NCI-H2227 treated with DMSO at 0.1 percent for 48 hours (cell line): ENCODE measurements around the gene CYLD.

ENCODE experiments used
- DNase-seq: peaks from one replicate; lab custom pipeline; 2025; lab: John Stamatoyannopoulos, UW

Gene CYLD

DNA sequence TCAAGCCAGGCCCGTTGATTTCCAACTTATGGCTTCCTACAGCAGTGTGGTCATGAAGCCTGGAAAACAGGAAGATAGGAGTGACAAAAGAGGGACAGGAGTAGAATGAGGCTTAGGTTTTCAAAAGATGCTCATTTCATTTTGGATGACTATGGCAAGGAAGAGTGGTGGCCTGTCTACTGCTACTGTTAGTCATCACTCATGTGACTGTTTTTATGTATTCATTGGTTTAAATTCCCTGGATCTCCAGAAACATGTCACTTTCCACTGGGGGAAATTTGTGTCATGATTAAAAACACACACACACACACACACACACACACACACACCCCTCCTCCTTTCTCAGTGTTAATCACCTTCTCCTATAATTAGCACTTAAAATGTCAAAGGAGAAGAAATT lies 1.1 kb upstream of the CYLD start:
- DNase-seq, result no peak

DNA sequence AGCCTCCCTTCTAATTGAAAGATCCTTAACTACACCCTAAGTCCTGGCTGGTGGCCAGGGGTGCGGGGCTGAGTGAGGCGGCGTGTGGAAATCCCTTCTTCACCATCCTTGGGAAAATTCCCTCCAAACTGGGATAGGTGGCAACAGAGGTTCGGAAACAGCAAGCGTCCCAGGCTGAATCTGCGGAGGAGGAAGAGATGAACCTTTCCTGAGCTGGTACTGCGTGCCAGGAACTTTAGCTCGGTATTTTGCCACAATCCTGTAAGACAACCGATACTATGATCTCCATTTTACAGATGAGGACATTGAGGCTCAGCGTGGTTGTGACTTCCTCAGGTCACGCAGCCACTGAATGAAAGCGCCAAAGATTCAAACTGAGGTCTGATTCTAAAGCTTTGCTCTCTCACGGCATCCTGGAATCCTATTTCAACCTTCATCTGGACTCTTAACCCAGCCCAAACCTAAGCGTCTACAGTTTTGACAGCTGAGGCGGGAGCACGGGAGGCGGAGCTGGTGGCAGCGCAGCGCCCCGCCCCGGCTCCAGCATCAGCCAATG lies 583 bp upstream of the CYLD start:
- DNase-seq, result no peak

GRCh38 chr16:50742576-50743200 lies 802 bp downstream of the CYLD start:
- no peak for DNase-seq

- no peak for DNase-seq
Measured at GRCh38 chr16:50743581-50744225, 1.8 kb downstream of the CYLD start.

- no peak for DNase-seq
Measured at GRCh38 chr16:50744881-50745280, 3.0 kb downstream of the CYLD start.

GRCh38 chr16:50745940-50746339 lies 4.1 kb downstream of the CYLD start:
- DNase-seq, result no peak

DNA sequence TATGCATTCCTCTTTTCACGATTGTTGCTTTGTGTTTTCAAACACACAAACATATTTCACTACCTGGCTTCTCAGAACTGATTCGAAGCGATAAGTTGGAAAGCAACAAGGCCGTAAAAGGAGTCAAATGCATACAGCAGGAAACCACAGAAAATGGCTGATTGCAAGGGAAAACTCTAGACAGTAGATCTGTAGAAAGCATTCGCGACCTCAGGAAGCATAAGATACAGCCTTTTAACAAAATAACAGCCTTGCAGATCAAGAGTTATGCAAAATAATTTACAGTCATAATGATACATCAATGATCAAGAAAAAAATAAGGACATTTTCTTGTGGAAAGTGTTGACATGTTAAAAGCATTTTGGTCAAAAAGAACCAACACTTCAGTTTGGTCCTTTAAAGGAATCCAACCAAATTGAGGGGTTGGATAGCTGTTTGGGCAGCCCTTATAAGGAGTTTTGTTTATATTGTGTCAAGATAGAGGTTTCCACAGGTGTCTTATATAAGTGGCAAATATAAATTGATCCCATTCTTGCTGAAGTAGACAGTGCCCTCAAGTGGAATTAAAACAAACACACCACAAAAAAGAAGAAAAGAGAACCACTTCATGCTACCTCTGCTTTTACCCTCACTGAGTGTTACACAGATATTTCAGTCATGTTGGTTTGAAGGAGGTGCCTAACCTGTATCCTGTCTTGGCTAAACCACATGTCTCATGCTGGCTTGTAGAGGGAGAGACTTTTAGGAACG lies 5.5 kb downstream of the CYLD start:
- DNase-seq, result peak; percentile 60

DNA sequence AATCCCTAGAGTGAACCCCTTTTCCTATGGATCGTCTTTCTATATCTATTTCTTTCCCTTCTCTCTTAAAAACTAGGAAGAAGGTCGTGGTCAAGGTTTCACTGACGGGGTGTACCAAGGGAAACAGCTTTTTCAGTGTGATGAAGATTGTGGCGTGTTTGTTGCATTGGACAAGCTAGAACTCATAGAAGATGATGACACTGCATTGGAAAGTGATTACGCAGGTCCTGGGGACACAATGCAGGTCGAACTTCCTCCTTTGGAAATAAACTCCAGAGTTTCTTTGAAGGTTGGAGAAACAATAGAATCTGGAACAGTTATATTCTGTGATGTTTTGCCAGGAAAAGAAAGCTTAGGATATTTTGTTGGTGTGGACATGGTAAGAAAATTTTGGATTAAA lies 9.6 kb downstream of the CYLD start:
- DNase-seq, result no peak

DNA sequence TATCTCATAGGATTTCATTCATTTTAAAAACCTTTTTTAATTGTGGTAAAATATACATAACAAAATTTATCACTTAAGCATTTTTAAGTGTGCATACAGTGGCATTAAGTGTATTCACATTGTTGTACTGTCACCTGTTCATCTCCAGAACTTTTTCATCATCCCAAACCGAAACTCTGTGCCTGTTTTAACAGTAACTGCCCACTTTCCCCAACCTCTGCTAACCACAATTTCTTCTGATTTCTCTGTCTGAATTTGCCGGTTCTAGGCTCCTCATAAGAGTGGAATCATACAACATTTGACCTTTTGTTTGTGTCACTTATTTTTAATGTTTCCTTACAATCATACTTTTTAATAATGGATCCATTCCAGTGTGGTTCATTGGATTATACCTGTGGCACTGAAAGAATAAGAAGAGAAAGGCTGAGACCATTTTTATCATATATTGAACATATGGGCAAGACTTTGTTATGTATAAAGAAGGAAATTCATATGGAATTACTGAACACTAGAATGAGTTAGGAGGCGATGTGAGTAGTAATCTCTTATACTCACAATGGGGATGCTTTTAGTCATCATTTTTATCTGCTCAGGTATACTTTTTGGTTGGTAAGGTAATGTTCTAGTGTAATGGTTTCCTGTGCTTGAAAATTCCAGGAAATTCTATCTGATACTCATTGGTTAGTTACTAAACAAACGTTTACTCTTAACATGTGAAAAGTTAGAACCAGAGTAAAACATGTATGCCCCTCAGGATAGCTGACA lies 10.8 kb downstream of the CYLD start:
- DNase-seq, result no peak

DNA sequence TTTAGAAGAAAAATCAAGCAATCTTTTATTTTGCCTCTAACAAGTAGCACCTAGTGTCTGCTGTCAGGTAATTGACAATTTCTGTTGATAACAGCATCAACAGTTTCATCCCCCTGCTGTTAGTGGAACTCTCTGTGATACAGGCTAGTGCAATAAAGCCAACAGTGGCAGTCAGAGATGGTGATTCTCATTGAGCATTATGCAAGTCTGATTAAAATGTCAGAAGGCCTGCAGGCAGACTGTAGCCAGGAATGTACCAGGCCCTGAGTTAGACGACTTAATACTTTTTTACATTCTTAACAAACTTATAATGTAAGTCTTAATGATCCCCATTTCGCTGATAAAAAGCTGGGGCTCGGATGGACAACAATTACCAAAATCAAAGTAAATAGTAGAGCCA lies 14.6 kb downstream of the CYLD start:
- DNase-seq, result no peak

GRCh38 chr16:50761267-50761666 lies 19.4 kb downstream of the CYLD start:
- DNase-seq, result no peak

- DNase-seq, result no peak
Measured at GRCh38 chr16:50762241-50762640, 20.4 kb downstream of the CYLD start.

DNA sequence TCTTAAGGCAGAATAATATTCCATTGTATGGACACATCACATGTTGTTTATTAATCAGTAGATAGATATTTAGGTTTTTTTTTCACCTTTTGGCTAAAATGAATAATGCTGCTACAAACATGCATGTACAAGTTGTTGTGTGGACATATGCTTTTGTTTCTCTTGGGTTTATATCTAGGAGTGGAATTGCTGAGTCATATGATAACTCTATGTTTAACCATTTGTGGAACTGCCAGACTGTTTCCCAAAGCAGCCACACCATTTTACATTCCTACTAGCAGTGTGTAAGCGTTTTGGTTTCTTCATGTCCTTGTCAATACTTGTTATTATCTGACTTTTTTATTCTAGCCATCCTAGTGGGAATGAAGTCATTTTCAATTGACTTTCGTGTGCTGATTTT lies 21.3 kb downstream of the CYLD start:
- DNase-seq, result no peak

DNA sequence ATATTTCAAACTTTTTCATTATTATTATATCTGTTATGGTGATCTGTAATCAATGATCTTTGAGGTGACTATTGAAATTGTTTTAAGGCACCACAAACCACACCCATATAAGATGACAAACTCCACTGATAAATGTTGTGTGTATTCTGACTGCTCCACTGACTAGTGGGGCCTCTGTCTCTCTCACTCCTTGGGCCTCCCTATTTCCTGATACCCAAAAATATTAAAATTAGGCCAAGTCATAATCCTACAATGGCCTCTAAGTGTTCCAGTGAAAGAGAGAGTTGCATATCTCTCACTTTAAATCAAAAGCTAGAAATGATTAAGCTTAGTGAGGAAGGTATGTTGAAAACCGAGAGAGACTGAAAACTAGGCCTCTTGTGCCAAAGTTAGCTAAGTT lies 23.4 kb downstream of the CYLD start:
- DNase-seq, result no peak

DNA sequence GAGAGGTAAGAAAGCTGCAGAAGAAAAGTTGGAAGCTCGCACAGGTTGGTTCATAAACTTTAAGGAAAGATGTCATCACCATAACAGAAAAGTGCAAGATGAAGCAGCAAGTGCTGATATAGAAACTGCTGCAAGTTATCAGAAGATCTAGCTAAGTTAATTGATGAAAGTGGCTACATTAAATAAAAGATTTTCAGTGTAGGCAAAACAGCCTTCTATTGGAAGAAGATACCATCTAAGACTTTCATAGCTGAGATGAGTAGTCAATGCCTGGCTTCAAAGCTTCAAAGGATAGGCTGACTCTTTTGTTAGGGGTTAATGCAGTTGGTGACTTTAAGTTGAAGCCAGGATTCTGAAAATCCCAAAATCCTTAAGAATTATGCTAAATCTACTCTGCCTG lies 24.0 kb downstream of the CYLD start:
- DNase-seq, result no peak

- no peak for DNase-seq
Measured at GRCh38 chr16:50767197-50767596, 25.3 kb downstream of the CYLD start.

GRCh38 chr16:50771366-50771765 lies 29.5 kb downstream of the CYLD start:
- no peak for DNase-seq

GRCh38 chr16:50774405-50774804 lies 32.5 kb downstream of the CYLD start:
- no peak for DNase-seq

- no peak for DNase-seq
Measured at GRCh38 chr16:50774960-50775359, 33.1 kb downstream of the CYLD start.

- DNase-seq, result no peak
Measured at GRCh38 chr16:50776037-50776436, 34.2 kb downstream of the CYLD start.

DNA sequence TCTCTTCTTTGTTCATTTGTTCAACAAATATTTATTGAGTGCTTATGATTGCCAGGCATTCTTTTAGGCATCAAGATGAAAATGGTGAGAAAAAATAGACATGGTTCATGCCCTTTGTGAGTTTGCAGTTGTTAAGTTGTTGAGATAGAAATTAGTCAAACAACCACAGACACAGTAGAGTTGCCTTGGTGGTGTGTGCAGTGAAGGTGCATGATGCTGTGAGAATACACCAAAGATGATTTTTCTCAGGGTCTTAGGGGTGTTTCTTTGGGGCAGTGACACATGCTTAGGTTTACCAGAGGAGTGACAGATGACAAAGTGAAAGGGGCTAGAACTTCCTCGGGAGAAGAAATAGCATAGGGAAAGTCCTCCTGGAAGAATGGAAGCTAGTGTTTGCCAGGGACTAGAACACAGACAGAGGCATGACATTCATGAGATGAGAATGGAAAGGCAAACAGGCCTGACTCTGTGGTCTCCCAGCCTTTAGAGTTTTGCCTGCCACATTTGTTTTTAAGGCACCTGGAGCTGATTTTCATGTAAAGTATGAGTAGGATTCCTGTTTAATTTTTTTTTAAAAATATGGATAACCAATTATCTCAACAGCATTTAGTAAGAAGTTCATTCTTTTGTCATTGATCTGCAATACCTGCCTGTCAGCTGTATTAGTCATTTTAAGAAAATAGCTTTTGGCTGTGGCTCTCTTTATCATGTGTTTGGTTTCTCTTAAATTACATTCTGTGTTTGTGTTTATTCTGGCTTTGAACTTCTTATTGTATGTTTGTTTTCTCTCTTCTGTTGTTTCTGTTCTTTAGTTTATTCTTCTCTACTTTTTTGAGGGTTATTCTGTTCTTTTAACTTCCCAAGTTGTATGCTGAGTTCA lies 36.6 kb downstream of the CYLD start:
- no peak for DNase-seq
